Suprapubic skin (tissue), 4 donors: ENCODE results near the gene FHL2. TPM values are rescaled to one million over a fixed set of nuclear protein-coding genes. Genes with fewer than 3 reads are reported as not detected.

Experiments
- DNase-seq, 2 donors: peaks; one replicate each; pipeline ENCODE4 v3.0.0-alpha.2; 2019; ENCODE audit warnings: low spot score in 2 of 2
- H3K27ac ChIP-seq: fragments of 200-600 bp; sonication (generic); one replicate; pipeline ENCODE4 v1.5.1; 2019
- H3K27me3 ChIP-seq: fragments of 200-600 bp; sonication (generic); one replicate; pipeline ENCODE4 v1.5.1; 2019
- H3K36me3 ChIP-seq: fragments of 200-600 bp; sonication (generic); one replicate; pipeline ENCODE4 v1.5.1; 2019
- H3K4me1 ChIP-seq: fragments of 200-600 bp; sonication (generic); one replicate; pipeline ENCODE4 v1.5.1; 2019
- H3K4me3 ChIP-seq: fragments of 200-600 bp; sonication (generic); one replicate; pipeline ENCODE4 v1.5.1; 2019; ENCODE audit warnings: mild to moderate bottlenecking
- H3K9me3 ChIP-seq: fragments of 200-600 bp; sonication (generic); one replicate; pipeline ENCODE4 v1.5.1; 2019
- EP300 ChIP-seq: sonication (generic); formaldehyde crosslinking; IDR thresholded peaks from one replicate; pipeline ENCODE4 v1.6.1; 2017; ENCODE audit warnings: antibody characterized with exemption
- POLR2A ChIP-seq, 2 donors: fragments of 450-650 bp; IDR thresholded peaks; one replicate each; pipeline ENCODE4 v1.6.1; 2017; ENCODE audit warnings: antibody characterized with exemption in 2 of 2, mild to moderate bottlenecking in 2 of 2, moderate library complexity in 2 of 2
- POLR2AphosphoS5 ChIP-seq, 3 donors: sonication (generic); formaldehyde crosslinking; IDR thresholded peaks; one replicate each; pipeline ENCODE4 v1.6.1; 2017; ENCODE audit warnings: antibody characterized with exemption in 3 of 3
- WGBS: methylation state at CpG from one replicate; pipeline ENCODE4 v1.1.5; 2018; 5-methylcytosine and 5-hydroxymethylcytosine counted together
- total RNA-seq, 4 donors: library from RNA; depleted of rRNA; stranded (reverse); fragments of >200 nt; gene quantifications; one replicate each; pipeline ENCODE4 v1.1.0, GENCODE V29; 2016
- TF ChIP-seq, protein P1 (sequence below), 2 donors: fragments of 200-600 bp in 1 of 2; fragments of 450-650 bp in 1 of 2; sonication (generic) in 1 of 2; IDR thresholded peaks; one replicate each; pipeline ENCODE4 v1.5.1; 2016 to 2019; ENCODE audit warnings: antibody characterized with exemption in 2 of 2, mild to moderate bottlenecking in 1 of 2, moderate library complexity in 1 of 2

The FHL2 gene
- total RNA-seq, 4 donors from 2014 or later: 43.0 to 69.2 (median 47.9) TPM

GRCh38 chr2:105320651-105321215 lies 78.1 kb downstream of the FHL2 start:
- H3K27me3 ChIP-seq: no peaks in the 10 kb centered on the region
- H3K4me3 ChIP-seq: no peak overlapping the region
- H3K4me1 ChIP-seq: peaks cover 11% of the 10 kb centered on the region
- H3K27ac ChIP-seq: no peak overlapping the region
- 74% methylated on average over 7 of the region's 7 CpGs for WGBS
- H3K9me3 ChIP-seq: no peaks in the 10 kb centered on the region
- no peaks in the 10 kb centered on the region for H3K36me3 ChIP-seq
- no peak for DNase-seq
- TF ChIP-seq, protein P1, sequence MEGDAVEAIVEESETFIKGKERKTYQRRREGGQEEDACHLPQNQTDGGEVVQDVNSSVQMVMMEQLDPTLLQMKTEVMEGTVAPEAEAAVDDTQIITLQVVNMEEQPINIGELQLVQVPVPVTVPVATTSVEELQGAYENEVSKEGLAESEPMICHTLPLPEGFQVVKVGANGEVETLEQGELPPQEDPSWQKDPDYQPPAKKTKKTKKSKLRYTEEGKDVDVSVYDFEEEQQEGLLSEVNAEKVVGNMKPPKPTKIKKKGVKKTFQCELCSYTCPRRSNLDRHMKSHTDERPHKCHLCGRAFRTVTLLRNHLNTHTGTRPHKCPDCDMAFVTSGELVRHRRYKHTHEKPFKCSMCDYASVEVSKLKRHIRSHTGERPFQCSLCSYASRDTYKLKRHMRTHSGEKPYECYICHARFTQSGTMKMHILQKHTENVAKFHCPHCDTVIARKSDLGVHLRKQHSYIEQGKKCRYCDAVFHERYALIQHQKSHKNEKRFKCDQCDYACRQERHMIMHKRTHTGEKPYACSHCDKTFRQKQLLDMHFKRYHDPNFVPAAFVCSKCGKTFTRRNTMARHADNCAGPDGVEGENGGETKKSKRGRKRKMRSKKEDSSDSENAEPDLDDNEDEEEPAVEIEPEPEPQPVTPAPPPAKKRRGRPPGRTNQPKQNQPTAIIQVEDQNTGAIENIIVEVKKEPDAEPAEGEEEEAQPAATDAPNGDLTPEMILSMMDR (IDR thresholded peaks at IDR 0.05): no peak
- TF ChIP-seq POLR2A (IDR thresholded peaks at IDR 0.05): no peak
- TF ChIP-seq POLR2AphosphoS5 (IDR thresholded peaks at IDR 0.05): no peak
- TF ChIP-seq EP300: no peak

DNA sequence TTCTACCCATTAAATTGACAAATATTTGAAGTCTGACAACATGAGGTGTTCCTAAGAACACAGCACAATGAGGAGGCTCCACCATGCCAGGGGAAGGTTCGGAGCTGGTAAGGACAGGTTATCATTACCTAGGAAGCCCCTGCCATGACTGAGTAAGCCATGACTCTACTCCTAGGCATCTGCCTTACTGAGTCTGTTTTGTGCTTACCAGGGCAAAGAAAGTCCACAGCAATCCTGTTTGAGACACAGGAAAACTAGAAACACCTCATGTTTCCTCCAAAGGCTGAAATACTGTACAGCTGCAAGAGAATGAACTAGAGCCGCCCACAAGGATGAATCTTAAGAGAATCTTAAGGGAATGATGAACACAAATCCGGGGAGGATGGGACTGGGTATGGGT lies 80.9 kb downstream of the FHL2 start:
- no peaks in the 10 kb centered on the region for H3K4me1 ChIP-seq

DNA sequence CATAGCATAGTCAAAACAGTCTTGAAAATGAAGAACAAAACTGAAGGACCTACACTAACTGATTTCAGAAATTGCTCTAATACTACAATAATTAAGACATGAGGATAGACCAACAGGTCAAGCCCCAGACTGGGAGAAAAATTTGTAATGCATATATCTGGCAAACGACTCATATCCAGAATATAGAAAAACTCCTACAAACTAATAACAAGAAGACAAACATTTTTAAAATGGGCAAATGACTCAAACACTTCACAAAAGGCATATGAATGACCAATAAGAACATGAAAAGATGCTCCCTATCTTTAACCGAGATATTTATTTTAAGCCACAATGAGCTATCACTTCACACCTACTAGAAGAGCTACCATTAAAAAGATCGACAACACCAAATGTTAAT lies 83.5 kb downstream of the FHL2 start:
- no peaks in the 10 kb centered on the region for H3K4me1 ChIP-seq
- 87% methylated on average over 3 of the region's 3 CpGs for WGBS
- H3K36me3 ChIP-seq: no peaks in the 10 kb centered on the region
- no peak for DNase-seq
- no peaks in the 10 kb centered on the region for H3K9me3 ChIP-seq
- H3K27ac ChIP-seq: no peak overlapping the region
- H3K27me3 ChIP-seq: no peaks in the 10 kb centered on the region
- H3K4me3 ChIP-seq: no peak overlapping the region
- TF ChIP-seq EP300 (no peak), POLR2AphosphoS5 (IDR thresholded peaks at IDR 0.05) (no peak), POLR2A (IDR thresholded peaks at IDR 0.05) (no peak)
- TF ChIP-seq, protein P1 (IDR thresholded peaks at IDR 0.05): no peak

More for the DNA sequence above, 80.9 kb downstream of the FHL2 start:
- TF ChIP-seq POLR2AphosphoS5 (IDR thresholded peaks at IDR 0.05) (no peak), EP300 (no peak), POLR2A (IDR thresholded peaks at IDR 0.05) (no peak)
- TF ChIP-seq, protein P1 (IDR thresholded peaks at IDR 0.05): no peak
- H3K4me3 ChIP-seq: no peak overlapping the region
- H3K27ac ChIP-seq: no peak overlapping the region
- H3K27me3 ChIP-seq: no peaks in the 10 kb centered on the region
- no peak for DNase-seq
- H3K9me3 ChIP-seq: no peaks in the 10 kb centered on the region
- 88% methylated on average over 3 of the region's 3 CpGs for WGBS
- H3K36me3 ChIP-seq: no peaks in the 10 kb centered on the region

- no peak for TF ChIP-seq POLR2AphosphoS5 (IDR thresholded peaks at IDR 0.05)
- TF ChIP-seq EP300: no peak
- TF ChIP-seq, protein P1 (IDR thresholded peaks at IDR 0.05): no peak
- TF ChIP-seq POLR2A (IDR thresholded peaks at IDR 0.05): no peak
- no peak for DNase-seq
- no peaks in the 10 kb centered on the region for H3K36me3 ChIP-seq
- no peaks in the 10 kb centered on the region for H3K4me1 ChIP-seq
- H3K27me3 ChIP-seq: no peaks in the 10 kb centered on the region
- H3K9me3 ChIP-seq: no peaks in the 10 kb centered on the region
- no peak overlapping the region for H3K4me3 ChIP-seq
- H3K27ac ChIP-seq: no peak overlapping the region
Observed at GRCh38 chr2:105313877-105314276, 85.0 kb downstream of the FHL2 start.

Other genes with a start within 250 kb of the FHL2 start
- not detected for gene GPR45, start 157.3 kb downstream of the FHL2 start, total RNA-seq
- 10 to 100 TPM; 31.0 to 38.1 (median 36.9) TPM for gene TGFBRAP1, start 69.3 kb downstream of the FHL2 start, total RNA-seq
- 10 to 100 TPM; 17.5 to 33.6 (median 27.8) TPM for gene C2orf49, start 61.5 kb downstream of the FHL2 start, total RNA-seq